Ovary (tissue), 9 donors: ENCODE measurements around the gene CLDN20. TPM values are rescaled to one million over a fixed set of nuclear protein-coding genes. Genes with fewer than 3 reads are reported as not detected.

Source experiments
- DNase-seq, 5 donors: peaks; one replicate each; pipeline ENCODE4 v3.0.0-alpha.2; 2019 to 2020
- H3K27ac ChIP-seq, 2 donors: fragments of 200-600 bp; one replicate each; pipeline versions ENCODE4 v1.5.1 to v1.8.0; 2019 to 2022
- H3K27me3 ChIP-seq: fragments of 200-600 bp; one replicate; pipeline ENCODE4 v1.8.0; 2022
- H3K36me3 ChIP-seq: fragments of 200-600 bp; sonication (generic); one replicate; pipeline ENCODE4 v1.5.1; 2019
- H3K4me1 ChIP-seq: one replicate; pipeline ENCODE4 v1.8.1; 2013; ENCODE audit warnings: mild to moderate bottlenecking, moderate library complexity; ENCODE audit not compliant: insufficient read depth
- H3K4me3 ChIP-seq: fragments of 200-600 bp; sonication (generic); one replicate; pipeline ENCODE4 v1.5.1; 2017
- H3K9me3 ChIP-seq, 2 donors: fragments of 200-600 bp in 1 of 2; sonication (generic) in 1 of 2; one replicate each; pipeline versions ENCODE4 v1.5.1 to v1.8.1; 2013 to 2019; ENCODE audit warnings: mild to moderate bottlenecking in 1 of 2, moderate library complexity in 1 of 2
- CTCF ChIP-seq, 3 donors: fragments of 450-650 bp in 2 of 3; fragments of 200-600 bp in 1 of 3; IDR thresholded peaks; one replicate each; pipeline versions ENCODE4 v1.5.1 to v1.8.0; 2016 to 2022; ENCODE audit warnings: antibody characterized with exemption in 3 of 3, mild to moderate bottlenecking in 1 of 3
- EP300 ChIP-seq: sonication (generic); formaldehyde crosslinking; IDR thresholded peaks from one replicate; pipeline ENCODE4 v1.6.1; 2017; ENCODE audit warnings: antibody characterized with exemption
- POLR2A ChIP-seq: fragments of 450-650 bp; IDR thresholded peaks from one replicate; pipeline ENCODE4 v1.6.1; 2017; ENCODE audit warnings: antibody characterized with exemption, mild to moderate bottlenecking, moderate library complexity
- WGBS, 3 donors: extraction: QIAGEN DNeasy Blood & Tissue Kit in 1 of 3; methylation state at CpG; one replicate each; pipeline versions ENCODE4 v1.1.5 to v1.1.7; 2013 to 2017; 5-methylcytosine and 5-hydroxymethylcytosine counted together
- intact Hi-C, 4 donors: fragments of 100-400 bp; cut with DNase I; formaldehyde crosslinking; loops; one replicate each; pipeline versions ENCODE4 v1.11.0 to v1.15.1; 2022 to 2023
- polyA plus RNA-seq, 2 donors: library from polyadenylated mRNA; stranded (reverse); fragments of 200-250 nt in 1 of 2; fragments of 350-450 nt in 1 of 2; fragmentation: Illumina TruSeq in 1 of 2; extraction: RNeasy Lipid Tissue Mini Kit (QIAGEN cat#74804) in 1 of 2; gene quantifications; one replicate each; pipeline ENCODE4 v1.2.3, GENCODE V29; 2013 to 2014
- total RNA-seq, 7 donors: library from RNA; depleted of rRNA in 2 of 7; stranded (reverse); fragments of >200 nt in 2 of 7; fragmentation: NEBNext Ultra II Directional in 3 of 7; extraction: Animal tissue kit (Norgen Biotek cat#: 25700) in 3 of 7; gene quantifications; one replicate each; pipeline versions ENCODE4 v1.1.0 to v1.2.4, GENCODE V29; 2016 to 2023
- donor health status: DM: no; HTN: no; CAD: no; lungs with moderate emphysema.
- donor health status: DM: no; HTN: no; CAD: no.
- donor health status: Bipolar disorder and iron deficiency.
- donor health status: DM: yes; HTN: yes; CAD: no.
- donor health status: DM: no; HTN: no; CAD: no.
- donor health status: DM: yes; HTN: yes; CAD: no.

Gene CLDN20
- total and polyA plus RNA-seq, 9 donors, result not detected

GRCh38 chr6:155271145-155271544 lies 7.3 kb downstream of the CLDN20 start:
- intact Hi-C loops, result no loop called here
- Histone ChIP-seq H3K27ac (no peak overlapping the region), H3K27me3 (no peaks in the 10 kb centered on the region), H3K36me3 (no peaks in the 10 kb centered on the region), H3K4me3 (no peak overlapping the region), H3K9me3 (no peaks in the 10 kb centered on the region), H3K4me1 (peaks cover 5% of the 10 kb centered on the region)
- no peak for DNase-seq
- TF ChIP-seq POLR2A (no peak), EP300 (no peak), CTCF (IDR thresholded peaks at IDR 0.05) (no peak)

- intact Hi-C loops, result no loop called here
- peak in 3 of 5 donors; percentile 32 to 46 (median 40) for DNase-seq
- 39 to 41% (median 40%) methylated on average over 8 of the region's 8 CpGs for WGBS, 3 donors
- no peak for TF ChIP-seq POLR2A
- TF ChIP-seq EP300, result no peak
- no peak for TF ChIP-seq CTCF (IDR thresholded peaks at IDR 0.05)
- Histone ChIP-seq H3K9me3 (no peaks in the 10 kb centered on the region), H3K4me1 (peaks cover 6% of the 10 kb centered on the region), H3K27ac (peak overlapping the region; percentile 41), H3K27me3 (no peaks in the 10 kb centered on the region), H3K4me3 (no peak overlapping the region), H3K36me3 (no peaks in the 10 kb centered on the region)
Observed at GRCh38 chr6:155272353-155273232, 8.8 kb downstream of the CLDN20 start.

GRCh38 chr6:155273431-155273830 lies 9.6 kb downstream of the CLDN20 start:
- Histone ChIP-seq H3K4me1 (peaks cover 6% of the 10 kb centered on the region), H3K36me3 (no peaks in the 10 kb centered on the region), H3K27ac (peak overlapping the region; percentile 41), H3K27me3 (no peaks in the 10 kb centered on the region), H3K4me3 (no peak overlapping the region), H3K9me3 (no peaks in the 10 kb centered on the region)
- 11 to 20% (median 14%) methylated on average over 3 of the region's 3 CpGs for whole genome bisulfite sequencing, 3 donors
- no peak for TF ChIP-seq POLR2A
- TF ChIP-seq EP300, result no peak
- TF ChIP-seq CTCF (IDR thresholded peaks at IDR 0.05), result no peak
- intact Hi-C loops, result no loop called here
- no peak for DNase-seq

- TF ChIP-seq EP300 (no peak), POLR2A (no peak), CTCF (IDR thresholded peaks at IDR 0.05) (no peak)
- DNase-seq, result no peak
- Histone ChIP-seq H3K36me3 (no peaks in the 10 kb centered on the region), H3K4me3 (no peak overlapping the region), H3K4me1 (peaks cover 6% of the 10 kb centered on the region), H3K27ac (peak overlapping the region in 1 of 2 donors; percentile 41), H3K9me3 (no peaks in the 10 kb centered on the region), H3K27me3 (no peaks in the 10 kb centered on the region)
- intact Hi-C loops, result no loop called here
- WGBS, 3 donors, result 28 to 31% (median 30%) methylated on average over 2 of the region's 2 CpGs
Observed at GRCh38 chr6:155274106-155274505, 10.3 kb downstream of the CLDN20 start.
